K562 (cell line): ENCODE measurements around the gene RPL35. TPM values are rescaled to one million over a fixed set of nuclear protein-coding genes. Genes with fewer than 3 reads are reported as not detected.
A peak's percentile ranks its signal among the peaks of the same experiment; 100 is the strongest.

Source experiments
- GABPA ChIP-seq: fragments of 200-800 bp; sonication (Bioruptor generic); conservative IDR thresholded peaks from 2 replicates; pipeline ENCODE4 v1.6.1; 2016; ENCODE audit warnings: low read depth, missing genetic modification characterization, missing compliant biosample characterization
- PCBP1 ChIP-seq: fragments of 200-400 bp; formaldehyde crosslinking; IDR thresholded peaks from 2 replicates; pipeline ENCODE4 v1.6.1; 2018; ENCODE audit warnings: mild to moderate bottlenecking, low read depth, low read length; ENCODE audit not compliant: poor library complexity, severe bottlenecking
- SIX5 ChIP-seq, 2 experiments: IDR thresholded peaks; 2 replicates each; pipeline ENCODE4 v1.6.1; 2011; ENCODE audit warnings: low read length in 2 of 2, borderline replicate concordance in 1 of 2, low read depth in 1 of 2, mild to moderate bottlenecking in 1 of 2, moderate library complexity in 1 of 2; ENCODE audit not compliant: insufficient read depth in 1 of 2
- ZNF707 ChIP-seq: fragments of 250-450 bp; sonication (Bioruptor Pico); conservative IDR thresholded peaks from 2 replicates; pipeline ENCODE4 v1.8.0; 2022; ENCODE audit warnings: inconsistent platforms, mild to moderate bottlenecking, moderate library complexity
- ZNF766 ChIP-seq: fragments of 200-800 bp; sonication (Bioruptor generic); conservative IDR thresholded peaks from 2 replicates; pipeline ENCODE4 v1.6.1; 2016; ENCODE audit warnings: missing genetic modification characterization, missing compliant biosample characterization
- polyA plus RNA-seq, 8 experiments: library from polyadenylated mRNA; depleted of rRNA in 4 of 8; stranded (reverse) in 5 of 8; unstranded in 3 of 8; fragments of >200 nt; fragmentation: Nextera tagmentation in 2 of 8; fragmentation: Illumina TruSeq in 1 of 8; extraction: Ambion mirVana in 2 of 8; extraction: Trizol in 1 of 8; gene quantifications; 2 replicates each; pipeline versions ENCODE4 v1.2.1 to v1.2.3, GENCODE V29; 2011 to 2014; ENCODE audit warnings: inconsistent platforms in 1 of 8, missing spikeins in 1 of 8
- total RNA-seq, 7 experiments: library from RNA; depleted of rRNA in 6 of 7; stranded (reverse); fragments of >200 nt in 6 of 7; fragmentation: Illumina TruSeq in 2 of 7; extraction: Trizol in 2 of 7; gene quantifications; 2 replicates each; pipeline versions ENCODE4 v1.2.1 to v1.2.3, GENCODE V29; 2011 to 2021; ENCODE audit warnings: low replicate concordance in 1 of 7
- TF ChIP-seq, protein P1 (sequence below): conservative IDR thresholded peaks from 2 replicates; pipeline ENCODE4 v1.6.1; 2011; ENCODE audit warnings: low read depth, mild to moderate bottlenecking, low read length; ENCODE audit not compliant: control insufficient read depth
- TF ChIP-seq, protein P2 (sequence below), 3 experiments: IDR thresholded peaks in 2 of 3; conservative IDR thresholded peaks in 1 of 3; 2 replicates each; pipeline ENCODE4 v1.5.1; 2011 to 2012; ENCODE audit warnings: low read length in 3 of 3, mild to moderate bottlenecking in 3 of 3, control low read depth in 2 of 3, improper control_type of control experiment in 1 of 3, inconsistent platforms in 1 of 3, low read depth in 1 of 3, mixed read lengths in 1 of 3, moderate library complexity in 1 of 3; ENCODE audit not compliant: insufficient read depth in 2 of 3
- TF ChIP-seq, protein P3 (sequence below): fragments of 450-650 bp; IDR thresholded peaks from 2 replicates; pipeline ENCODE4 v1.6.1; 2016; ENCODE audit warnings: antibody characterized with exemption
- TF ChIP-seq, protein P4 (sequence below): sonication (generic); formaldehyde crosslinking; IDR thresholded peaks from 2 replicates; pipeline ENCODE4 v1.8.1; 2023; ENCODE audit warnings: mild to moderate bottlenecking, missing genetic modification reagents, moderate library complexity
- TF ChIP-seq, protein P5 (sequence below), 2 experiments: fragments of 150-350 bp in 1 of 2; IDR thresholded peaks; 2 replicates each; pipeline ENCODE4 v1.6.1; 2012 to 2016; ENCODE audit warnings: low read depth in 2 of 2, low read length in 2 of 2, mild to moderate bottlenecking in 1 of 2, moderate library complexity in 1 of 2
- TF ChIP-seq, protein P6 (sequence below): fragments of 250-450 bp; sonication (Bioruptor Pico); IDR thresholded peaks from 2 replicates; pipeline ENCODE4 v1.8.0; 2022; ENCODE audit warnings: inconsistent platforms

RPL35 gene
- total and polyA plus RNA-seq, 9 of the 15 experiments (the other 6 are each of a cell fraction or from before 2014, with no cell fraction given) = 1,755 to 5,101 (median 3,405) TPM

DNA sequence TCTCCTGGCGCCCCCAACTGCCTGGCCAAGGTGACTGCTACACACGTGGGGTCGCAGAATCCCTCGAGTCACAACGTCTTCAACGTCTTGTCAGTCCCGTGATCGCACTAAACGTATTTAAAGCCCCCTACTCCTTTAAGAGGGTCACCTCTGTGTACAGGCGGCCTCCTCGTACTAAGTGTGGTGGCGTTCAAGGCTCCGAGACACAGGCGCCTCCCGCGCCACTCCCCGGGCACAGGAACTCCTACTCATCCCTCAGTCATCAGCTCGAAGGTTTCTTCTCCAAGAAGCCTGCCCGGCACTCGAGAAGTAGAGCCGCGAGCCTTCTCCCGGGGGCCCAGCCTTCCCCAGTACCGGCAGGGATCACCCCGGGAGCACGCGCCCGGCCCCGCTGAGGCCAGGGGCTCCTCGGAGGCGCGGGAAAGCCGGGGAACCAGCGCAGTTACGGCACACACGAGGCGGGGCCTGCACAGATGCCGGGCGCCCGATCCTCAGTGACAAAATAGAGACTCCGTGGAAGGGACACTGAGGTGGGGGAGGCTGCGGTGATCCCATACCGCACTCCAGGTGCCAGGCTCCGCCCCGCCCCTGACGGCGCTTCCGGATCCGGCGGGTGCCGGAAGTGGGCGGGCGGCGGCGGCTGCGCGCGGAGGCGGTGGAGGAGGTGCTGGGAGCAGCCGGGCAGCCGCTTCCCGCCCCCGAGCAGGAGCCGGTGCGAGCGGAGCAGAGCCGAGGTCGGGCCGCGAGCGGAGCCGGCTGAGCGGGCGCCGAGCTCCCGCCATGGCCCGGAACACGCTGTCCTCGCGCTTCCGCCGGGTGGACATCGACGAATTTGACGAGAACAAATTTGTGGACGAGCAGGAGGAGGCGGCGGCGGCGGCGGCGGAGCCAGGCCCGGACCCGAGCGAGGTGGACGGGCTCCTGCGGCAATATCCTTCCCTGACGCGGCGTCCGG, 7.0 kb upstream of the RPL35 start (continued):
- TF ChIP-seq, protein P1, sequence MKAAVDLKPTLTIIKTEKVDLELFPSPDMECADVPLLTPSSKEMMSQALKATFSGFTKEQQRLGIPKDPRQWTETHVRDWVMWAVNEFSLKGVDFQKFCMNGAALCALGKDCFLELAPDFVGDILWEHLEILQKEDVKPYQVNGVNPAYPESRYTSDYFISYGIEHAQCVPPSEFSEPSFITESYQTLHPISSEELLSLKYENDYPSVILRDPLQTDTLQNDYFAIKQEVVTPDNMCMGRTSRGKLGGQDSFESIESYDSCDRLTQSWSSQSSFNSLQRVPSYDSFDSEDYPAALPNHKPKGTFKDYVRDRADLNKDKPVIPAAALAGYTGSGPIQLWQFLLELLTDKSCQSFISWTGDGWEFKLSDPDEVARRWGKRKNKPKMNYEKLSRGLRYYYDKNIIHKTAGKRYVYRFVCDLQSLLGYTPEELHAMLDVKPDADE = peak; percentile 86
- TF ChIP-seq, protein P2, sequence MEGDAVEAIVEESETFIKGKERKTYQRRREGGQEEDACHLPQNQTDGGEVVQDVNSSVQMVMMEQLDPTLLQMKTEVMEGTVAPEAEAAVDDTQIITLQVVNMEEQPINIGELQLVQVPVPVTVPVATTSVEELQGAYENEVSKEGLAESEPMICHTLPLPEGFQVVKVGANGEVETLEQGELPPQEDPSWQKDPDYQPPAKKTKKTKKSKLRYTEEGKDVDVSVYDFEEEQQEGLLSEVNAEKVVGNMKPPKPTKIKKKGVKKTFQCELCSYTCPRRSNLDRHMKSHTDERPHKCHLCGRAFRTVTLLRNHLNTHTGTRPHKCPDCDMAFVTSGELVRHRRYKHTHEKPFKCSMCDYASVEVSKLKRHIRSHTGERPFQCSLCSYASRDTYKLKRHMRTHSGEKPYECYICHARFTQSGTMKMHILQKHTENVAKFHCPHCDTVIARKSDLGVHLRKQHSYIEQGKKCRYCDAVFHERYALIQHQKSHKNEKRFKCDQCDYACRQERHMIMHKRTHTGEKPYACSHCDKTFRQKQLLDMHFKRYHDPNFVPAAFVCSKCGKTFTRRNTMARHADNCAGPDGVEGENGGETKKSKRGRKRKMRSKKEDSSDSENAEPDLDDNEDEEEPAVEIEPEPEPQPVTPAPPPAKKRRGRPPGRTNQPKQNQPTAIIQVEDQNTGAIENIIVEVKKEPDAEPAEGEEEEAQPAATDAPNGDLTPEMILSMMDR (IDR thresholded peaks at IDR 0.05 in 2 of 3, conservative IDR thresholded peaks at IDR 0.05 in 1 of 3; ENCODE audit: insufficient read depth in 2 of 3, low read depth in 1 of 3, low read length in 3 of 3) = peak; percentile 37 to 60 (median 48); a peak in 5 of 6 replicates
- TF ChIP-seq, protein P3, sequence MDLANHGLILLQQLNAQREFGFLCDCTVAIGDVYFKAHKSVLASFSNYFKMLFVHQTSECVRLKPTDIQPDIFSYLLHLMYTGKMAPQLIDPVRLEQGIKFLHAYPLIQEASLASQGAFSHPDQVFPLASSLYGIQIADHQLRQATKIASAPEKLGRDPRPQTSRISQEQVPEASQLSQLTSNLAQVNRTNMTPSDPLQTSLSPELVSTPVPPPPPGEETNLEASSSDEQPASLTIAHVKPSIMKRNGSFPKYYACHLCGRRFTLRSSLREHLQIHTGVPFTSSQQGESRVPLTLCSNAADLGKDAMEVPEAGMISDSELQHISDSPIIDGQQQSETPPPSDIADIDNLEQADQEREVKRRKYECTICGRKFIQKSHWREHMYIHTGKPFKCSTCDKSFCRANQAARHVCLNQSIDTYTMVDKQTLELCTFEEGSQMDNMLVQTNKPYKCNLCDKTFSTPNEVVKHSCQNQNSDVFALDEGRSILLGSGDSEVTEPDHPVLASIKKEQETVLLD = 0 out of 2 replicates have a peak, but pooled peaks have one; percentile 51
- TF ChIP-seq PCBP1 (peak; percentile 71), ZNF766 (CRISPR knock-in tag) (peak; percentile 70), SIX5 (IDR thresholded peaks at IDR 0.05; ENCODE audit: borderline replicate concordance in 1 of 2, insufficient read depth in 1 of 2, low read depth in 1 of 2, low read length in 2 of 2) (no peak), ZNF707 (CRISPR knock-in tag) (no peak), GABPA (no peak)
- TF ChIP-seq, protein P4, sequence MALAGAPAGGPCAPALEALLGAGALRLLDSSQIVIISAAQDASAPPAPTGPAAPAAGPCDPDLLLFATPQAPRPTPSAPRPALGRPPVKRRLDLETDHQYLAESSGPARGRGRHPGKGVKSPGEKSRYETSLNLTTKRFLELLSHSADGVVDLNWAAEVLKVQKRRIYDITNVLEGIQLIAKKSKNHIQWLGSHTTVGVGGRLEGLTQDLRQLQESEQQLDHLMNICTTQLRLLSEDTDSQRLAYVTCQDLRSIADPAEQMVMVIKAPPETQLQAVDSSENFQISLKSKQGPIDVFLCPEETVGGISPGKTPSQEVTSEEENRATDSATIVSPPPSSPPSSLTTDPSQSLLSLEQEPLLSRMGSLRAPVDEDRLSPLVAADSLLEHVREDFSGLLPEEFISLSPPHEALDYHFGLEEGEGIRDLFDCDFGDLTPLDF (CRISPR knock-in tag) = no peak
- TF ChIP-seq, protein P5, sequence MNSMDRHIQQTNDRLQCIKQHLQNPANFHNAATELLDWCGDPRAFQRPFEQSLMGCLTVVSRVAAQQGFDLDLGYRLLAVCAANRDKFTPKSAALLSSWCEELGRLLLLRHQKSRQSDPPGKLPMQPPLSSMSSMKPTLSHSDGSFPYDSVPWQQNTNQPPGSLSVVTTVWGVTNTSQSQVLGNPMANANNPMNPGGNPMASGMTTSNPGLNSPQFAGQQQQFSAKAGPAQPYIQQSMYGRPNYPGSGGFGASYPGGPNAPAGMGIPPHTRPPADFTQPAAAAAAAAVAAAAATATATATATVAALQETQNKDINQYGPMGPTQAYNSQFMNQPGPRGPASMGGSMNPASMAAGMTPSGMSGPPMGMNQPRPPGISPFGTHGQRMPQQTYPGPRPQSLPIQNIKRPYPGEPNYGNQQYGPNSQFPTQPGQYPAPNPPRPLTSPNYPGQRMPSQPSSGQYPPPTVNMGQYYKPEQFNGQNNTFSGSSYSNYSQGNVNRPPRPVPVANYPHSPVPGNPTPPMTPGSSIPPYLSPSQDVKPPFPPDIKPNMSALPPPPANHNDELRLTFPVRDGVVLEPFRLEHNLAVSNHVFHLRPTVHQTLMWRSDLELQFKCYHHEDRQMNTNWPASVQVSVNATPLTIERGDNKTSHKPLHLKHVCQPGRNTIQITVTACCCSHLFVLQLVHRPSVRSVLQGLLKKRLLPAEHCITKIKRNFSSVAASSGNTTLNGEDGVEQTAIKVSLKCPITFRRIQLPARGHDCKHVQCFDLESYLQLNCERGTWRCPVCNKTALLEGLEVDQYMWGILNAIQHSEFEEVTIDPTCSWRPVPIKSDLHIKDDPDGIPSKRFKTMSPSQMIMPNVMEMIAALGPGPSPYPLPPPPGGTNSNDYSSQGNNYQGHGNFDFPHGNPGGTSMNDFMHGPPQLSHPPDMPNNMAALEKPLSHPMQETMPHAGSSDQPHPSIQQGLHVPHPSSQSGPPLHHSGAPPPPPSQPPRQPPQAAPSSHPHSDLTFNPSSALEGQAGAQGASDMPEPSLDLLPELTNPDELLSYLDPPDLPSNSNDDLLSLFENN (IDR thresholded peaks at IDR 0.05; ENCODE audit: low read depth in 2 of 2, low read length in 2 of 2) = peak in 1 of 2 experiments; percentile 54; a peak in 1 of 4 replicates
- TF ChIP-seq, protein P6, sequence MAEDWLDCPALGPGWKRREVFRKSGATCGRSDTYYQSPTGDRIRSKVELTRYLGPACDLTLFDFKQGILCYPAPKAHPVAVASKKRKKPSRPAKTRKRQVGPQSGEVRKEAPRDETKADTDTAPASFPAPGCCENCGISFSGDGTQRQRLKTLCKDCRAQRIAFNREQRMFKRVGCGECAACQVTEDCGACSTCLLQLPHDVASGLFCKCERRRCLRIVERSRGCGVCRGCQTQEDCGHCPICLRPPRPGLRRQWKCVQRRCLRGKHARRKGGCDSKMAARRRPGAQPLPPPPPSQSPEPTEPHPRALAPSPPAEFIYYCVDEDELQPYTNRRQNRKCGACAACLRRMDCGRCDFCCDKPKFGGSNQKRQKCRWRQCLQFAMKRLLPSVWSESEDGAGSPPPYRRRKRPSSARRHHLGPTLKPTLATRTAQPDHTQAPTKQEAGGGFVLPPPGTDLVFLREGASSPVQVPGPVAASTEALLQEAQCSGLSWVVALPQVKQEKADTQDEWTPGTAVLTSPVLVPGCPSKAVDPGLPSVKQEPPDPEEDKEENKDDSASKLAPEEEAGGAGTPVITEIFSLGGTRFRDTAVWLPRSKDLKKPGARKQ = no peak
